HepG2 (cell line): ENCODE measurements around the gene PRADC1. TPM values are rescaled to one million over a fixed set of nuclear protein-coding genes. Genes with fewer than 3 reads are reported as not detected.
A peak's percentile ranks its signal among the peaks of the same experiment; 100 is the strongest.

Experiments
- NR3C1 ChIP-seq: sonication (generic); formaldehyde crosslinking; IDR thresholded peaks from 2 replicates; pipeline ENCODE4 v1.4.0; 2020; ENCODE audit warnings: missing genetic modification reagents
- SATB2 ChIP-seq: sonication (generic); formaldehyde crosslinking; IDR thresholded peaks from 2 replicates; pipeline ENCODE4 v1.5.0; 2020; ENCODE audit warnings: missing genetic modification reagents
- THAP11 ChIP-seq: IDR thresholded peaks from 2 replicates; pipeline ENCODE4 v1.6.1; 2016; ENCODE audit warnings: missing biosample characterization, missing genetic modification reagents
- ZNF234 ChIP-seq: sonication (generic); formaldehyde crosslinking; conservative IDR thresholded peaks from 2 replicates; pipeline ENCODE4 v1.5.1; 2020; ENCODE audit warnings: mild to moderate bottlenecking, missing genetic modification reagents
- ZNF251 ChIP-seq: sonication (generic); formaldehyde crosslinking; IDR thresholded peaks from 2 replicates; pipeline ENCODE4 v1.9.0; 2021; ENCODE audit warnings: mild to moderate bottlenecking, missing genetic modification reagents
- ZNF678 ChIP-seq: sonication (generic); formaldehyde crosslinking; IDR thresholded peaks from 2 replicates; pipeline ENCODE4 v1.4.0; 2020; ENCODE audit warnings: mild to moderate bottlenecking, missing genetic modification reagents
- ZNF841 ChIP-seq: sonication (generic); formaldehyde crosslinking; IDR thresholded peaks from 2 replicates; pipeline ENCODE4 v1.8.1; 2023; ENCODE audit warnings: missing genetic modification reagents, borderline replicate concordance
- polyA plus RNA-seq, 8 experiments: library from polyadenylated mRNA; depleted of rRNA in 3 of 8; stranded (reverse) in 7 of 8; unstranded in 1 of 8; fragments of >200 nt; fragmentation: Illumina TruSeq in 4 of 8; extraction: Trizol in 4 of 8; gene quantifications; 2 replicates each; pipeline versions ENCODE4 v1.2.1 to v1.2.3, GENCODE V29; 2011 to 2016; ENCODE audit warnings: low read depth in 4 of 8, missing spikeins in 1 of 8, mixed read lengths in 1 of 8; ENCODE audit not compliant: insufficient read depth in 1 of 8
- total RNA-seq, 5 experiments: library from RNA; depleted of rRNA; stranded (reverse); fragments of >200 nt; fragmentation: Illumina TruSeq; extraction: Trizol; gene quantifications; 2 replicates each; pipeline ENCODE4 v1.2.3, GENCODE V29; 2016; ENCODE audit warnings: low read depth in 1 of 5
- TF ChIP-seq, protein P1 (sequence below): sonication (generic); formaldehyde crosslinking; conservative IDR thresholded peaks from 2 replicates; pipeline ENCODE4 v1.4.0; 2020; ENCODE audit warnings: mild to moderate bottlenecking, missing genetic modification reagents, moderate library complexity
- TF ChIP-seq, protein P2 (sequence below): sonication (generic); formaldehyde crosslinking; IDR thresholded peaks from one replicate; pipeline ENCODE4 v1.5.1; 2020; ENCODE audit warnings: mild to moderate bottlenecking, missing genetic modification reagents; ENCODE audit errors: not compliant biosample characterization
- TF ChIP-seq, protein P3 (sequence below): sonication (generic); formaldehyde crosslinking; IDR thresholded peaks from 2 replicates; pipeline ENCODE4 v1.8.1; 2022; ENCODE audit warnings: low read depth, mild to moderate bottlenecking, missing genetic modification reagents
- TF ChIP-seq, protein P4 (sequence below): sonication (generic); formaldehyde crosslinking; IDR thresholded peaks from 2 replicates; pipeline ENCODE4 v1.5.0; 2020; ENCODE audit warnings: missing genetic modification reagents
- TF ChIP-seq, protein P5 (sequence below): sonication (generic); formaldehyde crosslinking; IDR thresholded peaks from 2 replicates; pipeline ENCODE4 v1.8.0; 2022; ENCODE audit warnings: mild to moderate bottlenecking, missing genetic modification reagents, borderline replicate concordance

The PRADC1 gene
- total and polyA plus RNA-seq, 2 of the 13 experiments (the other 11 are each of a cell fraction or from before 2014, with no cell fraction given): 12.1 to 37.2 TPM

DNA sequence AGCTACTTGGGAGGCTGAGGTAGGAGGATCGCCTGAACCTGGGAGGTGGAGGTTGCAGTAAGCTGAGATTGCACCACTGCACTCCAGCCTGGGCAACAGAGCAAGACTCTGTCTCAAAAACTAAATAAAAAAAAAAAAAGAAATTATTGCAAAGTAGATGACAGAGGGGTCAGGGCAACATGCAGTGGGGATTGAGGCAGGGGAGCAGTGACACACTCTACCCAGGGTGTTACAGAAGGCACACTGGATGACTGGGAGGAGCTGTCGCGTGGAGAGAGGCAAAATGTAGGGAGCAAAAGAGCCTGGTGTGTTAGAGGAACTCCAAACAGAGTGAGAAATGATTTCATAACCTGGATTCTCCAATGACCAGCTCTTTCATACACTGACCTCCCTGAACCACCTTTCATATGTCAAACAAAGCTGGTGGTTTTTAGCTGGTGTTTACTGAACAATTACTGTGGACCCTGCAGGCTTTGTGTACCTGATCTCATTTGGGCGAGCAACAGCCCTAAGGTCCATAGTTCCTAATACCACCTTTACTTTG lies 29.1 kb upstream of the PRADC1 start (continued):
- TF ChIP-seq ZNF841 (CRISPR knock-in tag) (no peak), THAP11 (peak; percentile 74), NR3C1 (CRISPR knock-in tag) (no peak), SATB2 (CRISPR knock-in tag) (no peak), ZNF234 (no peak), ZNF251 (no peak), ZNF678 (no peak)
- TF ChIP-seq, protein P1, sequence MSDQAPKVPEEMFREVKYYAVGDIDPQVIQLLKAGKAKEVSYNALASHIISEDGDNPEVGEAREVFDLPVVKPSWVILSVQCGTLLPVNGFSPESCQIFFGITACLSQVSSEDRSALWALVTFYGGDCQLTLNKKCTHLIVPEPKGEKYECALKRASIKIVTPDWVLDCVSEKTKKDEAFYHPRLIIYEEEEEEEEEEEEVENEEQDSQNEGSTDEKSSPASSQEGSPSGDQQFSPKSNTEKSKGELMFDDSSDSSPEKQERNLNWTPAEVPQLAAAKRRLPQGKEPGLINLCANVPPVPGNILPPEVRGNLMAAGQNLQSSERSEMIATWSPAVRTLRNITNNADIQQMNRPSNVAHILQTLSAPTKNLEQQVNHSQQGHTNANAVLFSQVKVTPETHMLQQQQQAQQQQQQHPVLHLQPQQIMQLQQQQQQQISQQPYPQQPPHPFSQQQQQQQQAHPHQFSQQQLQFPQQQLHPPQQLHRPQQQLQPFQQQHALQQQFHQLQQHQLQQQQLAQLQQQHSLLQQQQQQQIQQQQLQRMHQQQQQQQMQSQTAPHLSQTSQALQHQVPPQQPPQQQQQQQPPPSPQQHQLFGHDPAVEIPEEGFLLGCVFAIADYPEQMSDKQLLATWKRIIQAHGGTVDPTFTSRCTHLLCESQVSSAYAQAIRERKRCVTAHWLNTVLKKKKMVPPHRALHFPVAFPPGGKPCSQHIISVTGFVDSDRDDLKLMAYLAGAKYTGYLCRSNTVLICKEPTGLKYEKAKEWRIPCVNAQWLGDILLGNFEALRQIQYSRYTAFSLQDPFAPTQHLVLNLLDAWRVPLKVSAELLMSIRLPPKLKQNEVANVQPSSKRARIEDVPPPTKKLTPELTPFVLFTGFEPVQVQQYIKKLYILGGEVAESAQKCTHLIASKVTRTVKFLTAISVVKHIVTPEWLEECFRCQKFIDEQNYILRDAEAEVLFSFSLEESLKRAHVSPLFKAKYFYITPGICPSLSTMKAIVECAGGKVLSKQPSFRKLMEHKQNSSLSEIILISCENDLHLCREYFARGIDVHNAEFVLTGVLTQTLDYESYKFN (CRISPR knock-in tag): peak; percentile 97
- TF ChIP-seq, protein P2, sequence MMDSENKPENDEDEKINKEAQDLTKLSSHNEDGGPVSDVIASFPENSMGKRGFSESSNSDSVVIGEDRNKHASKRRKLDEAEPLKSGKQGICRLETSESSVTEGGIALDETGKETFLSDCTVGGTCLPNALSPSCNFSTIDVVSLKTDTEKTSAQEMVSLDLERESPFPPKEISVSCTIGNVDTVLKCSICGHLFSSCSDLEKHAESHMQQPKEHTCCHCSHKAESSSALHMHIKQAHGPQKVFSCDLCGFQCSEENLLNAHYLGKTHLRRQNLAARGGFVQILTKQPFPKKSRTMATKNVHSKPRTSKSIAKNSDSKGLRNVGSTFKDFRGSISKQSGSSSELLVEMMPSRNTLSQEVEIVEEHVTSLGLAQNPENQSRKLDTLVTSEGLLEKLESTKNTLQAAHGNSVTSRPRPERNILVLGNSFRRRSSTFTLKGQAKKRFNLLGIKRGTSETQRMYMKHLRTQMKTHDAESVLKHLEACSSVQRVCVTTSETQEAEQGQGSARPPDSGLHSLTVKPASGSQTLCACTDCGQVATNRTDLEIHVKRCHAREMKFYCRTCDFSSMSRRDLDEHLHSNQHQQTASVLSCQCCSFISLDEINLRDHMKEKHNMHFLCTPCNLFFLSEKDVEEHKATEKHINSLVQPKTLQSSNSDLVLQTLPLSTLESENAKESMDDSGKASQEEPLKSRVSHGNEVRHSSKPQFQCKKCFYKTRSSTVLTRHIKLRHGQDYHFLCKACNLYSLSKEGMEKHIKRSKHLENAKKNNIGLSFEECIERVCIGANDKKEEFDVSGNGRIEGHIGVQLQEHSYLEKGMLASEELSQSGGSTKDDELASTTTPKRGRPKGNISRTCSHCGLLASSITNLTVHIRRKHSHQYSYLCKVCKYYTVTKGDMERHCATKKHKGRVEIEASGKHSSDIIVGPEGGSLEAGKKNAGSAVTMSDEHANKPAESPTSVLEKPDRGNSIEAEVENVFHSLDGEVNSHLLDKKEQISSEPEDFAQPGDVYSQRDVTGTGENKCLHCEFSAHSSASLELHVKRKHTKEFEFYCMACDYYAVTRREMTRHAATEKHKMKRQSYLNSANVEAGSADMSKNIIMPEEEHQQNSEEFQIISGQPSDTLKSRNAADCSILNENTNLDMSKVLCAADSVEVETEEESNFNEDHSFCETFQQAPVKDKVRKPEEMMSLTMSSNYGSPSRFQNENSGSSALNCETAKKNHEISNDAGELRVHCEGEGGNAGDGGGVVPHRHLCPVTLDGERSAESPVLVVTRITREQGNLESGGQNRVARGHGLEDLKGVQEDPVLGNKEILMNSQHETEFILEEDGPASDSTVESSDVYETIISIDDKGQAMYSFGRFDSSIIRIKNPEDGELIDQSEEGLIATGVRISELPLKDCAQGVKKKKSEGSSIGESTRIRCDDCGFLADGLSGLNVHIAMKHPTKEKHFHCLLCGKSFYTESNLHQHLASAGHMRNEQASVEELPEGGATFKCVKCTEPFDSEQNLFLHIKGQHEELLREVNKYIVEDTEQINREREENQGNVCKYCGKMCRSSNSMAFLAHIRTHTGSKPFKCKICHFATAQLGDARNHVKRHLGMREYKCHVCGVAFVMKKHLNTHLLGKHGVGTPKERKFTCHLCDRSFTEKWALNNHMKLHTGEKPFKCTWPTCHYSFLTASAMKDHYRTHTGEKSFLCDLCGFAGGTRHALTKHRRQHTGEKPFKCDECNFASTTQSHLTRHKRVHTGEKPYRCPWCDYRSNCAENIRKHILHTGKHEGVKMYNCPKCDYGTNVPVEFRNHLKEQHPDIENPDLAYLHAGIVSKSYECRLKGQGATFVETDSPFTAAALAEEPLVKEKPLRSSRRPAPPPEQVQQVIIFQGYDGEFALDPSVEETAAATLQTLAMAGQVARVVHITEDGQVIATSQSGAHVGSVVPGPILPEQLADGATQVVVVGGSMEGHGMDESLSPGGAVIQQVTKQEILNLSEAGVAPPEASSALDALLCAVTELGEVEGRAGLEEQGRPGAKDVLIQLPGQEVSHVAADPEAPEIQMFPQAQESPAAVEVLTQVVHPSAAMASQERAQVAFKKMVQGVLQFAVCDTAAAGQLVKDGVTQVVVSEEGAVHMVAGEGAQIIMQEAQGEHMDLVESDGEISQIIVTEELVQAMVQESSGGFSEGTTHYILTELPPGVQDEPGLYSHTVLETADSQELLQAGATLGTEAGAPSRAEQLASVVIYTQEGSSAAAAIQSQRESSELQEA (CRISPR knock-in tag): no peak
- TF ChIP-seq, protein P3, sequence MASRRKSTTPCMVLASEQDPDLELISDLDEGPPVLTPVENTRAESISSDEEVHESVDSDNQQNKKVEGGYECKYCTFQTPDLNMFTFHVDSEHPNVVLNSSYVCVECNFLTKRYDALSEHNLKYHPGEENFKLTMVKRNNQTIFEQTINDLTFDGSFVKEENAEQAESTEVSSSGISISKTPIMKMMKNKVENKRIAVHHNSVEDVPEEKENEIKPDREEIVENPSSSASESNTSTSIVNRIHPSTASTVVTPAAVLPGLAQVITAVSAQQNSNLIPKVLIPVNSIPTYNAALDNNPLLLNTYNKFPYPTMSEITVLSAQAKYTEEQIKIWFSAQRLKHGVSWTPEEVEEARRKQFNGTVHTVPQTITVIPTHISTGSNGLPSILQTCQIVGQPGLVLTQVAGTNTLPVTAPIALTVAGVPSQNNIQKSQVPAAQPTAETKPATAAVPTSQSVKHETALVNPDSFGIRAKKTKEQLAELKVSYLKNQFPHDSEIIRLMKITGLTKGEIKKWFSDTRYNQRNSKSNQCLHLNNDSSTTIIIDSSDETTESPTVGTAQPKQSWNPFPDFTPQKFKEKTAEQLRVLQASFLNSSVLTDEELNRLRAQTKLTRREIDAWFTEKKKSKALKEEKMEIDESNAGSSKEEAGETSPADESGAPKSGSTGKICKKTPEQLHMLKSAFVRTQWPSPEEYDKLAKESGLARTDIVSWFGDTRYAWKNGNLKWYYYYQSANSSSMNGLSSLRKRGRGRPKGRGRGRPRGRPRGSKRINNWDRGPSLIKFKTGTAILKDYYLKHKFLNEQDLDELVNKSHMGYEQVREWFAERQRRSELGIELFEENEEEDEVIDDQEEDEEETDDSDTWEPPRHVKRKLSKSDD (CRISPR knock-in tag): no peak
- TF ChIP-seq, protein P4, sequence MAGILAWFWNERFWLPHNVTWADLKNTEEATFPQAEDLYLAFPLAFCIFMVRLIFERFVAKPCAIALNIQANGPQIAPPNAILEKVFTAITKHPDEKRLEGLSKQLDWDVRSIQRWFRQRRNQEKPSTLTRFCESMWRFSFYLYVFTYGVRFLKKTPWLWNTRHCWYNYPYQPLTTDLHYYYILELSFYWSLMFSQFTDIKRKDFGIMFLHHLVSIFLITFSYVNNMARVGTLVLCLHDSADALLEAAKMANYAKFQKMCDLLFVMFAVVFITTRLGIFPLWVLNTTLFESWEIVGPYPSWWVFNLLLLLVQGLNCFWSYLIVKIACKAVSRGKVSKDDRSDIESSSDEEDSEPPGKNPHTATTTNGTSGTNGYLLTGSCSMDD (CRISPR knock-in tag): no peak
- TF ChIP-seq, protein P5, sequence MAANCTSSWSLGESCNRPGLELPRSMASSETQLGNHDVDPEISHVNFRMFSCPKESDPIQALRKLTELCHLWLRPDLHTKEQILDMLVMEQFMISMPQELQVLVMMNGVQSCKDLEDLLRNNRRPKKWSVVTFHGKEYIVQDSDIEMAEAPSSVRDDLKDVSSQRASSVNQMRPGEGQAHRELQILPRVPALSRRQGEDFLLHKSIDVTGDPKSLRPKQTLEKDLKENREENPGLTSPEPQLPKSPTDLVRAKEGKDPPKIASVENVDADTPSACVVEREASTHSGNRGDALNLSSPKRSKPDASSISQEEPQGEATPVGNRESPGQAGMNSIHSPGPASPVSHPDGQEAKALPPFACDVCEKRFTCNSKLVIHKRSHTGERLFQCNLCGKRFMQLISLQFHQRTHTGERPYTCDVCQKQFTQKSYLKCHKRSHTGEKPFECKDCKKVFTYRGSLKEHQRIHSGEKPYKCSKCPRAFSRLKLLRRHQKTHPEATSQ (CRISPR knock-in tag): no peak
